HG02885 (cell line): Measurements from ENCODE around the gene CLK1.
A peak's percentile ranks its signal among the peaks of the same experiment; 100 is the strongest.

Source experiments
- ATAC-seq: cut with Tn5 transposase; IDR thresholded peaks from one replicate; pipeline ENCODE4 v1.9.1; 2021; ENCODE audit warnings: mild to moderate bottlenecking; ENCODE audit not compliant: unreplicated experiment, poor library complexity

The CLK1 gene

GRCh38 chr2:200812122-200813022, 52.1 kb downstream of the CLK1 start:
- ATAC-seq = peak; percentile 45

- peak; percentile 78 for ATAC-seq
These were observed 52.9 kb downstream of the CLK1 start, which contains the start of gene BZW1 for GRCh38 chr2:200811333-200812121. BZW1 (plus strand) TSS chr2:200811910; CDS start chr2:200813218, 1,308 bp downstream.

DNA sequence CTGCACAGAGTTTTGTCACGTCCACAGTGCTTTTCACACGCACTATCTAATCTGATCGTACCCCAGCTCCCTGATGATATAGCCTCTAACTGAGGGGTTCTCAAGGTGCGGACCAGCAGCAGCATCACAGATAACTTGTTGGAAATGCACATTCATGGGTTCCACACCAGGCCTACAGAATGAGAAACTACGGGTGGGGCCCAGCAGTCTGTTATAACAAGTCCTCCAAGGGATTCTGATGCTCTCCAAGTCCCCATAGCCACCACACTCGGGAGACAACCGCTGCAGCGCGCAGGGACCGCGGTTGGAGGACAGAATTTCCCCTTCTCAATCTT, 53.5 kb downstream of the CLK1 start:
- no peak for ATAC-seq

- no peak for ATAC-seq
These were observed 54.0 kb downstream of the CLK1 start for GRCh38 chr2:200810252-200810997.

DNA sequence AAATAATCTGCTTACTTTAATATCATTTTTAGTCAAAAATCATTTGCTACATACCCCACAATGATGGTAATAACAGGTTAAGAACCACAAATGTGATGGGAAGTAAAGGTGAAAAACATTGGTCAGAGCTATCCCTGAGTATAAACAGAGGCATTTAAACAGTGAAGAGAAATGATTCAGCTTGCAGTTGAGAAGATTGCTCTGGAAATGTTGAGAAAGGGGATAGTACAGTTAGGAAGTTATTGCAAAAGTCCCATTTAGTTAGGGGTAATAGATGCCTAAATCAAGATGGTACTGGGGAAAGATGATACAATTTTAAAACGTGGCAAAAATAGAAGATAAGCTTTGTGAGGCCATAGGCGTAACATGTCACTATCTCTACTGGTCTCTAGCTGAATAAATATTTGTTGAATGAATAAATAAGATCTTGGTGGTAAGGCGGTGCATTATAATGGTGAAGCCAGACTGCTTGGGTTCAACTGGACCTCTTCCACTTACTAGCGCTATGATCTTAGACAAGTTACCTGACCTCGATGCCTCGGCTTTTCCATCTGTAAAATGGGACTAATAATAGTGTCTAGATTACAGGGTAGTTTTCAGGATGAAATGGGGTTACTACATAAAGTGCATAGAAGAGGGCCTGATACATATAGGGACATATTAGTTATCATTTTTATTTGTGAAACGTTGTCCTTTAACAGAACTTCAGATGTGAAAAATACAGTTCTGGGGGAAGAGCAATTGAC, 54.8 kb downstream of the CLK1 start:
- ATAC-seq = no peak
